Tibial nerve (tissue), 4 donors: Measurements from ENCODE around the gene SNRK. TPM values are rescaled to one million over a fixed set of nuclear protein-coding genes. Genes with fewer than 3 reads are reported as not detected.

Source experiments
- DNase-seq, 2 donors: peaks; one replicate each; pipeline ENCODE4 v3.0.0-alpha.2; 2019; ENCODE audit warnings: low spot score in 2 of 2
- H3K27ac ChIP-seq, 4 donors: fragments of 200-600 bp; sonication (generic) in 3 of 4; one replicate each; pipeline ENCODE4 v1.5.1; 2017 to 2019; ENCODE audit warnings: mild to moderate bottlenecking in 1 of 4
- H3K27me3 ChIP-seq, 2 donors: fragments of 200-600 bp; sonication (generic) in 1 of 2; one replicate each; pipeline versions ENCODE4 v1.5.1 to v1.6.0; 2017 to 2019
- H3K36me3 ChIP-seq, 3 donors: fragments of 200-600 bp; sonication (generic); one replicate each; pipeline ENCODE4 v1.5.1; 2018 to 2019
- H3K4me1 ChIP-seq, 4 donors: fragments of 200-600 bp; sonication (generic) in 3 of 4; one replicate each; pipeline ENCODE4 v1.5.1; 2017 to 2019
- H3K4me3 ChIP-seq, 4 donors: fragments of 200-600 bp; sonication (generic) in 3 of 4; one replicate each; pipeline ENCODE4 v1.5.1; 2017 to 2019; ENCODE audit warnings: mild to moderate bottlenecking in 1 of 4, moderate library complexity in 1 of 4
- H3K9me3 ChIP-seq, 4 donors: fragments of 200-600 bp; sonication (generic) in 3 of 4; one replicate each; pipeline ENCODE4 v1.5.1; 2017 to 2019
- CTCF ChIP-seq, 5 experiments: fragments of 200-600 bp in 3 of 5; fragments of 450-650 bp in 2 of 5; sonication (generic) in 3 of 5; IDR thresholded peaks; one replicate each; pipeline ENCODE4 v1.5.1; 2016 to 2019; ENCODE audit warnings: antibody characterized with exemption in 5 of 5, mild to moderate bottlenecking in 3 of 5, moderate library complexity in 2 of 5
- EP300 ChIP-seq, 2 donors: sonication (generic); formaldehyde crosslinking; IDR thresholded peaks; one replicate each; pipeline ENCODE4 v1.6.1; 2017; ENCODE audit warnings: antibody characterized with exemption in 2 of 2, mild to moderate bottlenecking in 1 of 2
- POLR2A ChIP-seq, 2 donors: fragments of 450-650 bp; IDR thresholded peaks; one replicate each; pipeline ENCODE4 v1.6.1; 2017; ENCODE audit warnings: antibody characterized with exemption in 2 of 2, mild to moderate bottlenecking in 2 of 2, moderate library complexity in 2 of 2
- WGBS, 2 donors: methylation state at CpG; one replicate each; pipeline ENCODE4 v1.1.5; 2018; 5-methylcytosine and 5-hydroxymethylcytosine counted together
- total RNA-seq, 4 donors: library from RNA; depleted of rRNA; stranded (reverse); fragments of >200 nt; gene quantifications; one replicate each; pipeline ENCODE4 v1.1.0, GENCODE V29; 2016

Gene SNRK
- total RNA-seq, 4 donors from 2014 or later: 59.6 to 83.1 (median 73.7) TPM

GRCh38 chr3:43249405-43249804 lies 36.9 kb upstream of the SNRK start:
- peaks cover 0 to 3% (median 0%) of the 10 kb centered on the region in 4 donors for H3K4me1 ChIP-seq
- H3K4me3 ChIP-seq: no peak overlapping the region
- no peak overlapping the region for H3K27ac ChIP-seq
- H3K9me3 ChIP-seq: no peaks in the 10 kb centered on the region
- H3K27me3 ChIP-seq: no peaks in the 10 kb centered on the region
- TF ChIP-seq CTCF (IDR thresholded peaks at IDR 0.05) (no peak), EP300 (IDR thresholded peaks at IDR 0.05) (no peak), POLR2A (IDR thresholded peaks at IDR 0.05) (no peak)
- no peak for DNase-seq
- H3K36me3 ChIP-seq: no peaks in the 10 kb centered on the region

GRCh38 chr3:43253294-43253693 lies 33.0 kb upstream of the SNRK start:
- no peaks in the 10 kb centered on the region for H3K9me3 ChIP-seq
- H3K4me1 ChIP-seq: no peaks in the 10 kb centered on the region
- no peaks in the 10 kb centered on the region for H3K36me3 ChIP-seq
- H3K27me3 ChIP-seq: no peaks in the 10 kb centered on the region
- TF ChIP-seq EP300 (IDR thresholded peaks at IDR 0.05): no peak
- no peak for DNase-seq
- H3K4me3 ChIP-seq: no peak overlapping the region
- H3K27ac ChIP-seq: no peak overlapping the region
- WGBS, 2 donors: 77 to 83% methylated on average over 4 of the region's 4 CpGs

GRCh38 chr3:43254125-43254524 lies 32.2 kb upstream of the SNRK start:
- no peaks in the 10 kb centered on the region for H3K36me3 ChIP-seq
- H3K4me3 ChIP-seq: no peak overlapping the region
- TF ChIP-seq POLR2A (IDR thresholded peaks at IDR 0.05): no peak
- no peak for TF ChIP-seq CTCF (IDR thresholded peaks at IDR 0.05)
- no peak for TF ChIP-seq EP300 (IDR thresholded peaks at IDR 0.05)
- no peak overlapping the region for H3K27ac ChIP-seq
- DNase-seq: no peak
- H3K9me3 ChIP-seq: no peaks in the 10 kb centered on the region
- H3K4me1 ChIP-seq: no peaks in the 10 kb centered on the region
- WGBS, 2 donors: 81 to 89% methylated on average over 1 of the region's 1 CpG
- H3K27me3 ChIP-seq: no peaks in the 10 kb centered on the region

DNA sequence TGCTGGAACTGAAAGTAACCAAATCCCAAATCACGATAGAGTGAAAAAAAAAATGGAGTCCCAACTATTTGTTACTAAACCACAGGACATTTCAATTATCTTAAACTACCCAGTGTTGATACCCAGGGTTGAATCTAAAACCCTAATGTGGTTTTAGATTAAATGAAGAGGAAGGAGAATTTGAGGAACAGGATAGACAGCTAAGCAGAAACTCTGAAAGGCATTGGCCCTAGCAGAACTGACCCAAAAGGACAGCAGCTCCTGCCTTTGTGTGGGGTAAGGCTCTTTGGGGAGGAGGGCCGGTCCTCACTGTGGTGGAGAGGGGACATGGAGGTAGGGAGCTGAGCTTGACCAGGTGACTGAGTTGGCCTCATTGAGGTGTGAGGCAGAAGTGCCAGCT lies 30.7 kb upstream of the SNRK start:
- H3K4me3 ChIP-seq: no peak overlapping the region
- H3K36me3 ChIP-seq: no peaks in the 10 kb centered on the region
- H3K4me1 ChIP-seq: no peaks in the 10 kb centered on the region
- TF ChIP-seq EP300 (IDR thresholded peaks at IDR 0.05): no peak
- no peak for TF ChIP-seq POLR2A (IDR thresholded peaks at IDR 0.05)
- no peak for TF ChIP-seq CTCF (IDR thresholded peaks at IDR 0.05)
- 83 to 89% methylated on average over 2 of the region's 2 CpGs for WGBS, 2 donors
- no peaks in the 10 kb centered on the region for H3K27me3 ChIP-seq
- no peak for DNase-seq
- no peak overlapping the region for H3K27ac ChIP-seq
- H3K9me3 ChIP-seq: no peaks in the 10 kb centered on the region

GRCh38 chr3:43256714-43257461 lies 29.5 kb upstream of the SNRK start:
- H3K4me1 ChIP-seq: no peaks in the 10 kb centered on the region
- no peaks in the 10 kb centered on the region for H3K9me3 ChIP-seq
- no peak for TF ChIP-seq POLR2A (IDR thresholded peaks at IDR 0.05)
- no peak for TF ChIP-seq EP300 (IDR thresholded peaks at IDR 0.05)
- TF ChIP-seq CTCF (IDR thresholded peaks at IDR 0.05): no peak
- 46 to 75% methylated on average over 1 of the region's 1 CpG for WGBS, 2 donors
- H3K27me3 ChIP-seq: no peaks in the 10 kb centered on the region
- no peak overlapping the region for H3K4me3 ChIP-seq
- H3K36me3 ChIP-seq: no peaks in the 10 kb centered on the region
- no peak overlapping the region for H3K27ac ChIP-seq
- DNase-seq: peak in 1 of 2 donors; percentile 9
